GM19328 (cell line): ENCODE measurements around the gene ROR2.

Experiments
- ATAC-seq: cut with Tn5 transposase; IDR thresholded peaks from one replicate; pipeline ENCODE4 v1.9.1; 2021; ENCODE audit warnings: mild to moderate bottlenecking, moderate library complexity; ENCODE audit not compliant: unreplicated experiment

Gene ROR2

DNA sequence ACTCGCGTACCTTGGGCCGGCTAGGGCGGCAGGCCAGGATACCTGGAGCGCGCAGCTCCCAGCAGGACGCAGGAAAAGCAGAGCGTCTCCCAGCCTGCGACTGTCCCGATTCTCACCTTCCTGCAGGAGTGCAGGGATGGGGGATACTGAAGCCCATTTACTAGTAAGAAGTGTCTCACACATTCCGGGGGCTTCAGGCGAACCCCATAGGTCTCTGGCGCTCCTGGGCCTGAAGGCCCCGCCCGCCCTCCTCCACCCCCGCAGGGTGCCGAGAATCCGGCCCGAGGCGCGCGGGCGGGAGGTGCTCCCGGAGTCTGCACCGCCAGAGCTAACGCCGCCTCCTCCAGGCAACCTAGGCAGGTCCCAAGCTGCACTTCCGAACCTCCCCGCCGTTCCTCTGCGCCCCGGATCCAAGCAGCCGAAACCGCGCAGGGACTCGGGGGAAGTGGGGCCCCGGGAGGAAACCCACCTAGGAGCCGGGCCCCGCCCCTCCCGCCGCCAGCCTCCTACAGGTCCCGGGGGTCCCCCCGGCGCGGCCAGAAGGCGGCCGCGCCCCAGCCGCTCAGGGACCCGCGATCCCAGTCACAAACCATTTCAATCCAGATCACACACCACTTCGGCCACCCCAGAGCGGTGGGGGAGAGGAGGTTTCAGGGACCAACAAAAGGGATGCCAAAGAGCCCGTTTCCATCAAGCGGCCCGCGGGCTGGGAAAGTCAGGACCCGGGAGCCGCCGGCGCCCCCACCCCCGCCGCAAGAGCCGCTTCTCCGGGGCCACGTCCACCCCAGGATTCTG, 1.2 kb downstream of the ROR2 start:
- no peak for ATAC-seq

DNA sequence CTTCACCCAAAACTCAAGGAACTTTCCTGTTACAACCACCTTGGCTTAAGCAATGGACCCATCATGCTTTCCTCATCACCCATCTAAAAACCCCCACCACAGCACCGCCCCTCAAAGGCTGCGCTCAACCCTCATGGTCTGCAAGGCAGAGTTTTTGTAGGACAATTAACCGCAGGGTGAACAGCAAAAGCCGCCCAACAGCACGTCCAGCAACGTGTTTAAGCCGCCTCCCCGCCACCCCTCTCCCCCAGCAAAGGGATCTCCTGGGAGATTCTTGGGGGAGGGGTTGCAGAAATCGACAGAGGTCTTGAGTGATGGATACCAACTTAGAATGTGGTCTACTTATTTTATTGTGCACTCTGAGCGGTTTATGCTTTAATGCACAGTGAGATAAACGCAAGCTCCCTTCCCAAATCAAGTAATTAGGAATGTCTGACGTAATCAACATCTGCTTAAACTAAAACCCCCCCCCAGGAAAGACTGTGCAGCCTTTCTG, 1.9 kb downstream of the ROR2 start:
- no peak for ATAC-seq

DNA sequence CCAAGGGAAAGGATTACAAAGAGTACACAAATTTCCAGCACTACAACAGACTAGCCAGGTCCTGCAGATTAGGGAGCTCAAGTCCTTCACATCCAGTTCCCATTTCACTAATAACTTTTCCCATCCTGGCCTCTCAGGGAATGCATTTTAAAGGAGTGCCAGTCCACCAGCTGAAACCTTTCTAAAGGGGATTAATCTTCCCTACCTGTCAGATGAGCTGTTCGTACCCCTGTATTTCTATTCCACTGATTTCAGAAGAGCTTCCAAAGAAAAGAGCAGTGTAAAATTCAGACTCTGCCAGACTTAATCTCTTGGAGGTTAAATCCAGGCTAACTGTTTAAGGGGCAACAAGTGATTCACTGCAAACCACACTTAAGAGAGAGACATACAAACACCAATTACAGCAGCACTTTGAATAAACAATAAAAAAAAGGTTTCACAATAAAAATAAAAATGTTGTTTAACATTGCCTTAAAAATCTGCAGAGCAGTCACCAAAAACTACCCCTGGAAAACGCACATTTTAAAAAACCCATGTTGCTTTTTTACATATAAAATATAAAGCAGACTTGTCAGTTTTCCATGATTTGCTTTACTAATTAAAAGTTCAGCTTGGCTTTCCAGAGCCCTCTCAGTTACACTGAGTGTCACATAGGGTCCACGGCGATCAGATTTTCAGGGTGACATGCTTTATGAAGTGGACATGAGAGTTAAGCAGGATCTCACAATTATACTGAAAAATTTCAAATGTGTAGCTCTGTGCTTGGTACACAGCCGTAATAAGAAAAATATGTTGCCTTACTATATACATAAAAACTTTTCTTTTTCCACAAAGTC, 3.2 kb downstream of the ROR2 start:
- no peak for ATAC-seq

DNA sequence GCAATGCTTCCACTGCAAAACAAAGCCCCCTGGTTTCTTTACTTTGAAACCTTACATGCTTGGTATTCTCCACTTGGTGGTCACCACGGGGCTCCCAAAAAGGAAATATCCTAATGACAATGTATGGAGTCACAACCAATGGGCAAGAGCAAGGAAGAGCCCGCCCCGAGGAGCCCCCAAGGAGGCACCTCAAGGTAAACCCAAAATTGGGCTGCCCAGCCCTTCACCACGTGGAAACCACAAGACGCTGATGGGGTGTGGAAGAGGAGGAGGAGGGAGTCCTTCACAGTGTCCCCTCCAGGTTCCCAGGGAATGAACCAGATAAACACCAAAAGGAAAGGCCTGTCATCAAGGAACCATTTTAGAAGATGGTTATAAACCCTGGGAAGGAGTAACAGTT, 3.8 kb downstream of the ROR2 start:
- no peak for ATAC-seq

DNA sequence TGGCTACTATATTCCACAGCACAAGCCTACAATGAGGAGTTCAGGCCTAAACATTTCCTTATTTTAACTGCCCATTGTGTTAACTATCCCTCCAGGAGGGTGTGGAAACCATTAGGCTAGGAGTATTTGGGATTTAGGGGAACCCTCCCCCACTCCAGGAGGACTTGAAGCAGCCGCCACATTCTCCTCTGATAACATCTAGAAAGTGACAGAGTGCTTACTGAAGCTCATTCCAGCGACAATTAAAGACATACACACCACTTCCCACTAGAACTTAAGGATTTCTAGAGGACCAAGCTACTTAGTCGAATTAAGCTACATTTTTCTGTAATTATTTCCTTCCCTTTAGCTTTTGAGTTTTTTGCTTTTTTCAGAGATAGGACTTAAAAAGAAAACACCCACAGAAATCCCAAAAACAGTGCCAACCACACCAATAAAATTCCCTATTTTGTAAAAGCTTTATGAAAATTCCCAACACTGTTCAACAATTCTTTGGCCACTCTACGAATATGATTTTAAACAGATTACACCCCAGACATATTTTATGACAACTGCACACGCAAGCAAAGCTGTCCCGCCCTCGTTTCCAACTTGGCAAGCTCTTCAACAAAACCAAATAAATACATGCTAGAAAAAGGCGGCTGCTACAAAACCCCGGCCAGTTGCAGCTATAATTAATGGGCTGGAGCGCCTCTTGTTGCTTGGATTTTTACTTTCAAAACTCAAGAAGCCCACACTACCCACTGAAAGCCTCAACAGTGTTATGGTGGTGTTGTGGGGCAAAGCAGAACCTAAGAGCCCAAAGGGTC, 4.5 kb downstream of the ROR2 start:
- ATAC-seq: no peak

- no peak for ATAC-seq
Measured at GRCh38 chr9:91944711-91945110, 5.3 kb downstream of the ROR2 start.

DNA sequence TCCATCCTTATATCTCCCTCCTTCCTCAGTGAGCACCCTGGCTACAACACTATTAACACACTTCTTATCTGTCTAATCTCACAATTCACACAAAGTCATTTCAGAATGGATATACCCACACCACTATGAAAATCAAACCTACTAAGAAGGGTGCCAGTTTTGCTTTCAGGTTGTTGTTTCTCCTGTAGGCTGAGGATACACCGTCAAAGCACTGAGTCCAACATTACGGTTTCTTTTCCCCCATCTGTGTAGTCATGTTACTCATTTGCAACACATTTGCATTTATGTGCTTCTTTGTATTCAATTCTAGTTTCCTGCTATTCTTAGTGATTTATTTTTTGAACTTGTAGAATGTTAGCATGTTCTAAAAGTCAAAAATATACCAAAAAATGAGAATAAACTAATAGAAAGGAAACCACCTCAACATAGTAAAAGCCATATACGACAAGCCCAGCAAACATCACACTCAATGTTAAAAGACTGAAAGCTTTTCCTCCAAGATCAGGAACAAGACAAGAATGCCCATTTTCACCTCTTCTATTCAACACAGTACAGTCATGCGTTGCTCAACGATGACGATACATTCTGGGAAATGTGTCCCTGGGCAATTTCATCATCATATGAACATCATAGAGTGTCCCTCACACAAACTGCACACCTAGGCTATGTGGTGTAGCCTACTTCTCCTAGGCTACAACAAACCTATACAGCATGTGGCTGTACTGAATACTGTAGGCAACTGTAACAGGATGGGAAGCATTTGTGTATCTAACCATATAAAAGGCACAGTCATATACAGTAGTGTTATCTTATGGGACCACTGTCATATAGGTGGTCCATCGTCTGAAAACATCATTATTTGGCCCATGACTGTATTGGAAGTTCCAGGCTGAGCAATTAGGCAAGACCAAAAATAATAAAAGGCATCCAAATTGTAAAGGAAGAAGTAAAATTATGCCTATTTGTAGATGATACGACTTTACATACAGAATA, 6.3 kb downstream of the ROR2 start:
- no peak for ATAC-seq

DNA sequence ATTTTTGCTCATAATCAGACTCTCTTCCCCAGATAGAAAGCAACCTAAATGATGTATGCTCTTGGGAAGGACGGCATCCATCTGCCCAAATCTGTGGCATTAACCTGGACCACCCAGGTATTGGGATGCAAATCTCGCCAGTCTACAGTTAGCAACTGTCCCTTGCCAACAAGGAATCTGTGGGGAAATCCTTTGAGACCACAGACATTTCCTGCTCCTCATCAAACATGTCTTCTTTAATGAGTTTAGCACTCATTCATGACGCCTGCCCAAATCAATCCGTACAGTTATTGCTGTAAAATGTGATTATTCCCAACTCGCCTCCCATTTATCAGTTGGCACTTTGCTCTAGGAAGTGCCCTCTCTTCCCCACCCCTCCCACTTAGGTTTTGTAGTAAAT, 7.8 kb downstream of the ROR2 start:
- ATAC-seq: no peak

- no peak for ATAC-seq
Measured at GRCh38 chr9:91939978-91940377, 10.1 kb downstream of the ROR2 start.

DNA sequence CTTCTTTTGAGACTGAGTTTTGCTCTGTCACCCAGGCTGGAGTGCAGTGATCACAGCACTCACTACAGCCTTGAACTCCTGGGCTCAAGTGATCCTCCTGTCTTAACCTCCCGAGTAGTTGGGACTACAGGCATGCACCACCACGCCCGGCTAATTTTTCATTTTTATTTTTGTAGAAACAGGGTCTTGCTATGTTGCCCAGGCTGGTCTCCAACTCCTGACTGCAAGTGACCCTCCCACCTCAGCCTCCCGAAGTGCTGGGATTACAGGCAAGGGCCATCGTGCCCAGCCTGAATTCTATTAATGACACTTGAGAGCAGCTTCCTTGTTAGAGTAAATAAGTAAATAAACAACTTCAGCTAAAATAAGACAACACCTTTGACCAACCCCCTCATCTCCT, 12.3 kb downstream of the ROR2 start:
- no peak for ATAC-seq

GRCh38 chr9:91937056-91937455, 13.0 kb downstream of the ROR2 start:
- ATAC-seq: no peak

DNA sequence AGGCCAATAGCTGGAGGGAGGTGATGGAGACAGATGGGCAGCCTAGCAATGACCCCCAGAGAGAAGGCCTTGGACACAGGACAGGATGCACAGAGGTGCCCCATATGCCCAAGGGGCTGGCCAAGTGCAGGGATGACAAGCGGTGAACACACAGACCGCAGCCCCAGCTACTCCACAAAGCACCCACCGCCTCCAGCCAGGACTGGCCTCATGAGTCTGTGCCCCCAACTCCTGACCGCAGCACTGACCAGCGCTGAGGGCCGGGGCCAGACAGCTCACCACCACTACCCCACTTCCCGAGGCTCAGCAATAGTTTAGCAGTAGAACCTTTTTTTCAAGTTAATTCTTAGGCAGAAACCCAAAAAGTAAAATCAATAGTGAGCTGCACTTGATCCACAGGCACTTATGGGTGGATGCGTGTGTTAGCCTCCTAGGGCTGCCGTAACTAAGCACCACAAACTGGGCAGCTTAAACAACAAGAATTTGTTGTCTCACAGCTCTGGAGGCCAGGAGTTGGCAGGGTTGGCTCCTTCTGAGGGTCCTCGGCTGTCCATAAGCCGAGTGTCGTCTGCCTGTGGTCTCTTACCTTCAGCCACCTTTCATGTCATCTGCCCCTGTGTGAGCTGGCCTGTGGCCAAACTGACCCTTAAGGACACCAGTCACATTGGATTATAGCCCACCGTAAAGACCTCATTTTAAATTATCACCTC, 14.1 kb downstream of the ROR2 start:
- no peak for ATAC-seq

GRCh38 chr9:91935066-91935749, 14.8 kb downstream of the ROR2 start:
- no peak for ATAC-seq

DNA sequence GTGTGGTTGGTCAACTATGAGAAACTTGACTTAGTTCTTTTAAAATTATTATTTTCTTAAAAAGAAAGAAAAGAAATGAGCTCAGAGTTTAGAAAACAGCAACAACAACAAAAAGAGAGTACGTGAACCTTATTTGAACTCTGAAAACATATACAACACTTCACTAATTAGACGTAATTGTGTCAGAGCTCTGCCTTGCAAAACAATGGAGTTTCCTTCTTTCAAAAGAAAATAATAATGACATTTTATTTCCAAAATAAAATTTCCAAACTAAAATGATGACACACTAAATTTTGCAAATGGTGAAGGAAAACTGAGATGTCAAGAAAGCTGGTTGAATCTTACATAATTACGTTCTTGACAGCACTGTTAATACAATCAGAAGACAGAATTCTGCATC, 15.4 kb downstream of the ROR2 start:
- no peak for ATAC-seq

GRCh38 chr9:91933556-91934352, 16.3 kb downstream of the ROR2 start:
- ATAC-seq: no peak

- ATAC-seq: no peak
Measured at GRCh38 chr9:91930475-91930874, 19.6 kb downstream of the ROR2 start.

GRCh38 chr9:91929331-91929730, 20.7 kb downstream of the ROR2 start:
- no peak for ATAC-seq

DNA sequence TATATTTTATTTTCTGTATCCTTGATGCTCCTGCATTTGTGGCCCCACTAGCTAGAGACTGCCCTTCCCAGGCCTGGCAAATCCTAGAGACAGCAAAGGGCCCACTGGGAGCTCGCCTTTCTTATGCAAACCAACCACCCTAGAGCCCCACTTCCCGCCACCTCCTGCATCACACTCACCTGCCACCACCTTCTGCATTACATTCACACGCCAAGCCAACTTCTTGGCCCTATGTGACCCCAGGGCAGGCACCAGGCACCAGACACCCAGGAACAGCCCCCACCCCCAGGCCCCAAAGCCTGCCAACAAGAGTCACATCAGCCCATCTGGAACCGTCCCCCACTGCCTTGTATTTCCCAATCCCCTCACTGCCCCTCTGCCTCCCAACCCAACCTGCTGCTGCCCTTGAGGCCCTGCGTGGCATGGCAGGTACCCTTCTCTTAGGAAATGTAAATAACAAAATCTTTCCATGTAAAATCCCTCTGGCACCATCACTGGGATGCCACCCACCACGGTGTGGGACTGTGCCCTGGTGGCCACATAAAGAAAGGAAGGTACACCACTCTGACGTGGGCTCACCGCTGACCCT, 22.0 kb downstream of the ROR2 start:
- no peak for ATAC-seq
